ENCODE measurements around the gene MYO10.
A peak's percentile ranks its signal among the peaks of the same experiment; 100 is the strongest.

MYO10 gene

GRCh38 chr5:16812448-16812847, 123.6 kb downstream of the MYO10 start:
- no peak for DNase-seq (ENCODE audit: low spot score)

GRCh38 chr5:16810208-16810854, 125.8 kb downstream of the MYO10 start:
- DNase-seq (ENCODE audit: low spot score): no peak

- no peak for DNase-seq (ENCODE audit: low spot score)
Observed at GRCh38 chr5:16809395-16810207, 126.5 kb downstream of the MYO10 start.

- no peak for DNase-seq (ENCODE audit: low spot score)
Observed at GRCh38 chr5:16809010-16809394, 127.1 kb downstream of the MYO10 start.

- no peak for DNase-seq (ENCODE audit: low spot score)
Observed at GRCh38 chr5:16808021-16808420, 128.1 kb downstream of the MYO10 start.

GRCh38 chr5:16807547-16807864, 128.6 kb downstream of the MYO10 start:
- no peak for DNase-seq (ENCODE audit: low spot score)

GRCh38 chr5:16806711-16807546, 129.2 kb downstream of the MYO10 start:
- DNase-seq (ENCODE audit: low spot score): no peak

GRCh38 chr5:16805486-16805885, 130.6 kb downstream of the MYO10 start:
- no peak for DNase-seq (ENCODE audit: low spot score)

GRCh38 chr5:16803831-16804230, 132.3 kb downstream of the MYO10 start:
- no peak for DNase-seq (ENCODE audit: low spot score)

GRCh38 chr5:16800477-16800876, 135.6 kb downstream of the MYO10 start:
- no peak for DNase-seq (ENCODE audit: low spot score)

GRCh38 chr5:16799796-16800195, 136.3 kb downstream of the MYO10 start:
- DNase-seq (ENCODE audit: low spot score): no peak

- no peak for DNase-seq (ENCODE audit: low spot score)
Observed at GRCh38 chr5:16797951-16798350, 138.1 kb downstream of the MYO10 start.

- DNase-seq (ENCODE audit: low spot score): no peak
Observed at GRCh38 chr5:16794269-16794913, 141.7 kb downstream of the MYO10 start.

- DNase-seq (ENCODE audit: low spot score): no peak
Observed at GRCh38 chr5:16792598-16793275, 143.4 kb downstream of the MYO10 start.

- no peak for DNase-seq (ENCODE audit: low spot score)
Observed at GRCh38 chr5:16791904-16792597, 144.0 kb downstream of the MYO10 start.

- DNase-seq (ENCODE audit: low spot score): peak; percentile 51
Observed at GRCh38 chr5:16791036-16791705, 144.9 kb downstream of the MYO10 start.

- no peak for DNase-seq (ENCODE audit: low spot score)
Observed at GRCh38 chr5:16788957-16789356, 147.1 kb downstream of the MYO10 start.

- no peak for DNase-seq (ENCODE audit: low spot score)
Observed at GRCh38 chr5:16787278-16787677, 148.8 kb downstream of the MYO10 start.

GRCh38 chr5:16784843-16785791, 151.0 kb downstream of the MYO10 start:
- no peak for DNase-seq (ENCODE audit: low spot score)
